ENCODE results near the gene FLRT2. TPM values are rescaled to one million over a fixed set of nuclear protein-coding genes. Genes with fewer than 3 reads are reported as not detected.
A peak's percentile ranks its signal among the peaks of the same experiment; 100 is the strongest.

Gene FLRT2
- polyA plus RNA-seq, 1 donor (not counting 4 experiments of a cell fraction or from before 2014, with no cell fraction given), result 69.2 TPM

- no peak overlapping the region for H2AFZ ChIP-seq (ENCODE audit: control insufficient read depth, low read length)
- H3K27ac ChIP-seq (ENCODE audit: control insufficient read depth, insufficient read depth, low read length), result no peak overlapping the region
- no peak for DNase-seq (ENCODE audit: low read depth, low spot score)
- TF ChIP-seq CTCF (optimal IDR thresholded peaks at IDR 0.05 in 1 of 3, IDR thresholded peaks at IDR 0.05 in 1 of 3, conservative IDR thresholded peaks at IDR 0.05 in 1 of 3; ENCODE audit: extremely low read depth in 1 of 3, insufficient read depth in 2 of 3, low read length in 3 of 3) (no peak), EZH2 (IDR thresholded peaks at IDR 0.05; ENCODE audit: low read length) (no peak)
- H3K9me3 ChIP-seq (ENCODE audit: control insufficient read depth, low read depth, low read length), result no peaks in the 10 kb centered on the region
- peak; percentile 26 for FAIRE-seq
- peaks cover 6% of the 10 kb centered on the region for H3K4me1 ChIP-seq (ENCODE audit: control insufficient read depth, extremely low read depth, insufficient read depth, low read length)
- no peaks in the 10 kb centered on the region for H3K9me1 ChIP-seq (ENCODE audit: control insufficient read depth, extremely low read depth, insufficient read depth, low read length)
- H3K9ac ChIP-seq (ENCODE audit: control insufficient read depth, extremely low read depth, insufficient read depth, low read length), result no peak overlapping the region
- H3K4me3 ChIP-seq (ENCODE audit: control insufficient read depth in 2 of 3, extremely low read depth in 1 of 3, insufficient read depth in 2 of 3, low read depth in 1 of 3, low read length in 3 of 3), result no peak overlapping the region
- H3K27me3 ChIP-seq (ENCODE audit: control insufficient read depth, extremely low read depth, insufficient read depth, low read length), result no peaks in the 10 kb centered on the region
- peaks cover 41% of the 10 kb centered on the region for H3K79me2 ChIP-seq (ENCODE audit: control insufficient read depth, insufficient read depth, low read length)
- H3K4me2 ChIP-seq (ENCODE audit: control insufficient read depth, extremely low read depth, insufficient read depth, low read depth, low read length), result no peak overlapping the region
- H4K20me1 ChIP-seq (ENCODE audit: control insufficient read depth, extremely low read depth, insufficient read depth, low read length), result no peaks in the 10 kb centered on the region
- peaks cover 9 to 20% of the 10 kb centered on the region in 2 experiments for H3K36me3 ChIP-seq (ENCODE audit: control insufficient read depth in 2 of 2, extremely low read depth in 1 of 2, insufficient read depth in 2 of 2, low read length in 2 of 2)
- dilution Hi-C loops (cut with MboI; ENCODE audit: extremely low pct_ligation_motif_present, low sequenced_read_pairs), result no loop called here
These were observed 24.2 kb downstream of the FLRT2 start for GRCh38 chr14:85554106-85554505.

- Histone ChIP-seq H3K4me1 (ENCODE audit: control insufficient read depth, extremely low read depth, insufficient read depth, low read length) (peaks cover 6% of the 10 kb centered on the region), H3K9me1 (ENCODE audit: control insufficient read depth, extremely low read depth, insufficient read depth, low read length) (no peaks in the 10 kb centered on the region), H3K9ac (ENCODE audit: control insufficient read depth, extremely low read depth, insufficient read depth, low read length) (no peak overlapping the region), H3K27me3 (ENCODE audit: control insufficient read depth, extremely low read depth, insufficient read depth, low read length) (no peaks in the 10 kb centered on the region), H3K4me3 (ENCODE audit: control insufficient read depth in 2 of 3, extremely low read depth in 1 of 3, insufficient read depth in 2 of 3, low read depth in 1 of 3, low read length in 3 of 3) (no peak overlapping the region), H2AFZ (ENCODE audit: control insufficient read depth, low read length) (no peak overlapping the region), H4K20me1 (ENCODE audit: control insufficient read depth, extremely low read depth, insufficient read depth, low read length) (no peaks in the 10 kb centered on the region), H3K27ac (ENCODE audit: control insufficient read depth, insufficient read depth, low read length) (no peak overlapping the region), H3K4me2 (ENCODE audit: control insufficient read depth, extremely low read depth, insufficient read depth, low read depth, low read length) (no peak overlapping the region), H3K36me3 (ENCODE audit: control insufficient read depth in 2 of 2, extremely low read depth in 1 of 2, insufficient read depth in 2 of 2, low read length in 2 of 2) (peaks cover 11 to 31% of the 10 kb centered on the region in 2 experiments), H3K79me2 (ENCODE audit: control insufficient read depth, insufficient read depth, low read length) (peaks cover 32% of the 10 kb centered on the region), H3K9me3 (ENCODE audit: control insufficient read depth, low read depth, low read length) (no peaks in the 10 kb centered on the region)
- no peak for TF ChIP-seq EZH2 (IDR thresholded peaks at IDR 0.05; ENCODE audit: low read length)
- no peak for TF ChIP-seq CTCF (optimal IDR thresholded peaks at IDR 0.05 in 1 of 3, IDR thresholded peaks at IDR 0.05 in 1 of 3, conservative IDR thresholded peaks at IDR 0.05 in 1 of 3; ENCODE audit: extremely low read depth in 1 of 3, insufficient read depth in 2 of 3, low read length in 3 of 3)
- DNase-seq (ENCODE audit: low read depth, low spot score), result no peak
- FAIRE-seq, result peak; percentile 74
- dilution Hi-C loops (cut with MboI; ENCODE audit: extremely low pct_ligation_motif_present, low sequenced_read_pairs), result no loop called here
These were observed 26.3 kb downstream of the FLRT2 start for GRCh38 chr14:85556267-85556666.
